GM12878 (cell line): ENCODE data around the gene CFAP126. TPM values are rescaled to one million over a fixed set of nuclear protein-coding genes. Genes with fewer than 3 reads are reported as not detected.
A peak's percentile ranks its signal among the peaks of the same experiment; 100 is the strongest.

Source experiments
- BACH1 ChIP-seq: fragments of 450-650 bp; IDR thresholded peaks from 2 replicates; pipeline ENCODE4 v1.6.1; 2017; ENCODE audit warnings: mild to moderate bottlenecking, borderline replicate concordance
- CBX3 ChIP-seq: fragments of 200-600 bp; sonication (generic); IDR thresholded peaks from 2 replicates; pipeline ENCODE4 v1.6.1; 2016; ENCODE audit warnings: low read depth, borderline replicate concordance
- EED ChIP-seq: sonication (generic); IDR thresholded peaks from 2 replicates; pipeline ENCODE4 v1.6.1; 2016; ENCODE audit warnings: antibody characterized with exemption, low read depth
- ELK1 ChIP-seq: IDR thresholded peaks from 2 replicates; pipeline ENCODE4 v1.6.1; 2012; ENCODE audit warnings: low read depth, low read length, improper control_type of control experiment
- EP300 ChIP-seq, 2 experiments: fragments of 150-350 bp in 1 of 2; IDR thresholded peaks; 2 replicates each; pipeline ENCODE4 v1.6.1; 2011 to 2012; ENCODE audit warnings: low read depth in 2 of 2, low read length in 2 of 2, borderline replicate concordance in 1 of 2, improper control_type of control experiment in 1 of 2, inconsistent platforms in 1 of 2; ENCODE audit not compliant: control insufficient read depth in 1 of 2
- FOXK2 ChIP-seq: fragments of 450-650 bp; IDR thresholded peaks from 2 replicates; pipeline ENCODE4 v1.6.1; 2017; ENCODE audit warnings: mild to moderate bottlenecking, moderate library complexity
- FOXM1 ChIP-seq: IDR thresholded peaks from 2 replicates; pipeline ENCODE4 v1.6.1; 2012; ENCODE audit warnings: low read depth, mild to moderate bottlenecking, inconsistent platforms, low read length, moderate library complexity
- HDAC2 ChIP-seq: fragments of 200-600 bp; sonication (generic); IDR thresholded peaks from 2 replicates; pipeline ENCODE4 v1.6.1; 2017
- HDGF ChIP-seq: fragments of 450-650 bp; IDR thresholded peaks from 2 replicates; pipeline ENCODE4 v1.6.1; 2016; ENCODE audit warnings: antibody characterized with exemption
- IRF4 ChIP-seq: IDR thresholded peaks from 2 replicates; pipeline ENCODE4 v1.6.1; 2011; ENCODE audit warnings: low read depth, low read length
- MEF2B ChIP-seq: fragments of 450-650 bp; IDR thresholded peaks from 2 replicates; pipeline ENCODE4 v1.6.1; 2018; ENCODE audit warnings: mild to moderate bottlenecking, moderate library complexity; ENCODE audit not compliant: partially characterized antibody, poor library complexity, severe bottlenecking
- NFYA ChIP-seq: IDR thresholded peaks from 2 replicates; pipeline ENCODE4 v1.6.1; 2011; ENCODE audit warnings: low read depth, mild to moderate bottlenecking, low read length, improper control_type of control experiment, borderline replicate concordance
- RAD51 ChIP-seq: fragments of 450-650 bp; IDR thresholded peaks from 2 replicates; pipeline ENCODE4 v1.6.1; 2016; ENCODE audit warnings: moderate library complexity, mild to moderate bottlenecking, inconsistent platforms
- STAT1 ChIP-seq: fragments of 450-650 bp; conservative IDR thresholded peaks from 2 replicates; pipeline ENCODE4 v1.6.1; 2014; ENCODE audit warnings: antibody characterized with exemption, mild to moderate bottlenecking
- STAT3 ChIP-seq: IDR thresholded peaks from 2 replicates; pipeline ENCODE4 v1.6.1; 2011; ENCODE audit warnings: low read depth, low read length, improper control_type of control experiment
- ZBTB11 ChIP-seq: fragments of 450-650 bp; formaldehyde crosslinking; IDR thresholded peaks from 2 replicates; pipeline ENCODE4 v1.5.0; 2022; ENCODE audit warnings: mild to moderate bottlenecking, missing genetic modification characterization
- ZNF274 ChIP-seq: IDR thresholded peaks from one replicate; pipeline ENCODE4 v1.8.0; 2011; ENCODE audit not compliant: insufficient read length, insufficient read depth
- ZNF384 ChIP-seq: IDR thresholded peaks from 2 replicates; pipeline ENCODE4 v1.6.1; 2012; ENCODE audit warnings: low read depth, mild to moderate bottlenecking, low read length, improper control_type of control experiment, borderline replicate concordance
- ZZZ3 ChIP-seq: IDR thresholded peaks from 2 replicates; pipeline ENCODE4 v1.6.1; 2011; ENCODE audit warnings: low read depth; ENCODE audit not compliant: control insufficient read depth, insufficient read length
- polyA plus RNA-seq, 11 experiments: library from polyadenylated mRNA; depleted of rRNA in 4 of 11; unstranded in 6 of 11; stranded (reverse) in 5 of 11; fragments of >200 nt; fragmentation: Nextera tagmentation in 4 of 11; fragmentation: Illumina TruSeq in 1 of 11; extraction: Ambion mirVana in 4 of 11; extraction: Trizol in 1 of 11; gene quantifications; 1 replicate in 1 of 11; 2 replicates in 10 of 11; pipeline versions ENCODE4 v1.2.1 to v1.2.3, GENCODE V29; 2011 to 2016; ENCODE audit warnings: inconsistent platforms in 2 of 11, missing spikeins in 2 of 11, low read depth in 1 of 11
- total RNA-seq, 4 experiments: library from RNA; depleted of rRNA in 3 of 4; stranded (reverse); fragments of >200 nt in 3 of 4; fragmentation: Illumina TruSeq in 1 of 4; extraction: Trizol in 1 of 4; gene quantifications; 2 replicates each; pipeline versions ENCODE4 v1.2.1 to v1.2.3, GENCODE V29; 2013 to 2021
- TF ChIP-seq, protein P1 (sequence below): IDR thresholded peaks from 2 replicates; pipeline ENCODE4 v1.6.1; 2012; ENCODE audit warnings: low read length, inconsistent platforms
- TF ChIP-seq, protein P2 (sequence below): IDR thresholded peaks from 2 replicates; pipeline ENCODE4 v1.6.1; 2012; ENCODE audit warnings: mild to moderate bottlenecking, low read depth, low read length

Gene CFAP126
- total and polyA plus RNA-seq, 10 of the 15 experiments (the other 5 are each of a cell fraction or from before 2014, with no cell fraction given): not detected

GRCh38 chr1:161399257-161399998 lies 31.8 kb upstream of the CFAP126 start (continued):
- TF ChIP-seq ZZZ3: no peak
- TF ChIP-seq EED: peak; percentile 71
- no peak for TF ChIP-seq CBX3
- no peak for TF ChIP-seq HDAC2
- TF ChIP-seq FOXK2: peak; percentile 67
- TF ChIP-seq IRF4: peak; percentile 68; the same call in 1 of the 2 replicates
- TF ChIP-seq HDGF: no peak
- TF ChIP-seq RAD51: no peak
- TF ChIP-seq, protein P1, sequence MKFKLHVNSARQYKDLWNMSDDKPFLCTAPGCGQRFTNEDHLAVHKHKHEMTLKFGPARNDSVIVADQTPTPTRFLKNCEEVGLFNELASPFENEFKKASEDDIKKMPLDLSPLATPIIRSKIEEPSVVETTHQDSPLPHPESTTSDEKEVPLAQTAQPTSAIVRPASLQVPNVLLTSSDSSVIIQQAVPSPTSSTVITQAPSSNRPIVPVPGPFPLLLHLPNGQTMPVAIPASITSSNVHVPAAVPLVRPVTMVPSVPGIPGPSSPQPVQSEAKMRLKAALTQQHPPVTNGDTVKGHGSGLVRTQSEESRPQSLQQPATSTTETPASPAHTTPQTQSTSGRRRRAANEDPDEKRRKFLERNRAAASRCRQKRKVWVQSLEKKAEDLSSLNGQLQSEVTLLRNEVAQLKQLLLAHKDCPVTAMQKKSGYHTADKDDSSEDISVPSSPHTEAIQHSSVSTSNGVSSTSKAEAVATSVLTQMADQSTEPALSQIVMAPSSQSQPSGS: peak; percentile 76
- TF ChIP-seq NFYA: no peak
- no peak for TF ChIP-seq STAT3
- no peak; the same call in 1 of the 2 replicates for TF ChIP-seq FOXM1
- TF ChIP-seq ELK1: peak; percentile 70
- peak; percentile 91 for TF ChIP-seq STAT1
- no peak for TF ChIP-seq ZNF274
- TF ChIP-seq, protein P2, sequence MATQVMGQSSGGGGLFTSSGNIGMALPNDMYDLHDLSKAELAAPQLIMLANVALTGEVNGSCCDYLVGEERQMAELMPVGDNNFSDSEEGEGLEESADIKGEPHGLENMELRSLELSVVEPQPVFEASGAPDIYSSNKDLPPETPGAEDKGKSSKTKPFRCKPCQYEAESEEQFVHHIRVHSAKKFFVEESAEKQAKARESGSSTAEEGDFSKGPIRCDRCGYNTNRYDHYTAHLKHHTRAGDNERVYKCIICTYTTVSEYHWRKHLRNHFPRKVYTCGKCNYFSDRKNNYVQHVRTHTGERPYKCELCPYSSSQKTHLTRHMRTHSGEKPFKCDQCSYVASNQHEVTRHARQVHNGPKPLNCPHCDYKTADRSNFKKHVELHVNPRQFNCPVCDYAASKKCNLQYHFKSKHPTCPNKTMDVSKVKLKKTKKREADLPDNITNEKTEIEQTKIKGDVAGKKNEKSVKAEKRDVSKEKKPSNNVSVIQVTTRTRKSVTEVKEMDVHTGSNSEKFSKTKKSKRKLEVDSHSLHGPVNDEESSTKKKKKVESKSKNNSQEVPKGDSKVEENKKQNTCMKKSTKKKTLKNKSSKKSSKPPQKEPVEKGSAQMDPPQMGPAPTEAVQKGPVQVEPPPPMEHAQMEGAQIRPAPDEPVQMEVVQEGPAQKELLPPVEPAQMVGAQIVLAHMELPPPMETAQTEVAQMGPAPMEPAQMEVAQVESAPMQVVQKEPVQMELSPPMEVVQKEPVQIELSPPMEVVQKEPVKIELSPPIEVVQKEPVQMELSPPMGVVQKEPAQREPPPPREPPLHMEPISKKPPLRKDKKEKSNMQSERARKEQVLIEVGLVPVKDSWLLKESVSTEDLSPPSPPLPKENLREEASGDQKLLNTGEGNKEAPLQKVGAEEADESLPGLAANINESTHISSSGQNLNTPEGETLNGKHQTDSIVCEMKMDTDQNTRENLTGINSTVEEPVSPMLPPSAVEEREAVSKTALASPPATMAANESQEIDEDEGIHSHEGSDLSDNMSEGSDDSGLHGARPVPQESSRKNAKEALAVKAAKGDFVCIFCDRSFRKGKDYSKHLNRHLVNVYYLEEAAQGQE: no peak
- peak; percentile 72; the same call in 1 of the 2 replicates for TF ChIP-seq BACH1
- peak in 1 of 2 experiments; percentile 78; a peak in 1 of 4 replicates for TF ChIP-seq EP300 (IDR thresholded peaks at IDR 0.05; ENCODE audit: borderline replicate concordance in 1 of 2, control insufficient read depth in 1 of 2, low read depth in 2 of 2, low read length in 2 of 2)
- TF ChIP-seq ZBTB11 (CRISPR knock-in tag): peak; percentile 40; the same call in 1 of the 2 replicates
- peak; percentile 56 for TF ChIP-seq MEF2B
- no peak for TF ChIP-seq ZNF384
